ENCODE measurements around the gene SEPTIN12. TPM values are rescaled to one million over a fixed set of nuclear protein-coding genes. Genes with fewer than 3 reads are reported as not detected.
A peak's percentile ranks its signal among the peaks of the same experiment; 100 is the strongest.

Gene SEPTIN12
- polyA plus RNA-seq, 1 donor (not counting 4 experiments of a cell fraction or from before 2014, with no cell fraction given): not detected

GRCh38 chr16:4771646-4772045, 16.5 kb downstream of the SEPTIN12 start:
- Histone ChIP-seq H4K20me1 (ENCODE audit: control insufficient read depth, extremely low read depth, insufficient read depth, low read length) (no peaks in the 10 kb centered on the region), H3K9me1 (ENCODE audit: control insufficient read depth, extremely low read depth, insufficient read depth, low read length) (no peaks in the 10 kb centered on the region), H3K79me2 (ENCODE audit: control insufficient read depth, insufficient read depth, low read length) (peaks cover 3% of the 10 kb centered on the region), H3K4me2 (ENCODE audit: control insufficient read depth, extremely low read depth, insufficient read depth, low read depth, low read length) (no peak overlapping the region), H3K27ac (ENCODE audit: control insufficient read depth, insufficient read depth, low read length) (no peak overlapping the region), H3K4me3 (ENCODE audit: control insufficient read depth in 2 of 3, extremely low read depth in 1 of 3, insufficient read depth in 2 of 3, low read depth in 1 of 3, low read length in 3 of 3) (no peak overlapping the region), H2AFZ (ENCODE audit: control insufficient read depth, low read length) (no peak overlapping the region), H3K4me1 (ENCODE audit: control insufficient read depth, extremely low read depth, insufficient read depth, low read length) (peaks cover 6% of the 10 kb centered on the region), H3K27me3 (ENCODE audit: control insufficient read depth, extremely low read depth, insufficient read depth, low read length) (no peaks in the 10 kb centered on the region), H3K36me3 (ENCODE audit: control insufficient read depth in 2 of 2, extremely low read depth in 1 of 2, insufficient read depth in 2 of 2, low read length in 2 of 2) (no peaks in the 10 kb centered on the region), H3K9me3 (ENCODE audit: control insufficient read depth, low read depth, low read length) (no peaks in the 10 kb centered on the region), H3K9ac (ENCODE audit: control insufficient read depth, extremely low read depth, insufficient read depth, low read length) (no peak overlapping the region)
- dilution Hi-C loops (cut with MboI; ENCODE audit: extremely low pct_ligation_motif_present, low sequenced_read_pairs): no loop called here
- DNase-seq (ENCODE audit: low read depth, low spot score) (no peak), FAIRE-seq (no peak)
- TF ChIP-seq EZH2 (IDR thresholded peaks at IDR 0.05; ENCODE audit: low read length) (no peak), CTCF (optimal IDR thresholded peaks at IDR 0.05 in 1 of 3, IDR thresholded peaks at IDR 0.05 in 1 of 3, conservative IDR thresholded peaks at IDR 0.05 in 1 of 3; ENCODE audit: extremely low read depth in 1 of 3, insufficient read depth in 2 of 3, low read length in 3 of 3) (no peak)

- Histone ChIP-seq H3K4me1 (ENCODE audit: control insufficient read depth, extremely low read depth, insufficient read depth, low read length) (peaks cover 13% of the 10 kb centered on the region), H3K27ac (ENCODE audit: control insufficient read depth, insufficient read depth, low read length) (no peak overlapping the region), H3K9ac (ENCODE audit: control insufficient read depth, extremely low read depth, insufficient read depth, low read length) (no peak overlapping the region), H2AFZ (ENCODE audit: control insufficient read depth, low read length) (peak overlapping the region; percentile 74), H3K9me1 (ENCODE audit: control insufficient read depth, extremely low read depth, insufficient read depth, low read length) (no peaks in the 10 kb centered on the region), H3K79me2 (ENCODE audit: control insufficient read depth, insufficient read depth, low read length) (peaks cover 21% of the 10 kb centered on the region), H4K20me1 (ENCODE audit: control insufficient read depth, extremely low read depth, insufficient read depth, low read length) (no peaks in the 10 kb centered on the region), H3K4me3 (ENCODE audit: control insufficient read depth in 2 of 3, extremely low read depth in 1 of 3, insufficient read depth in 2 of 3, low read depth in 1 of 3, low read length in 3 of 3) (peak overlapping the region in 1 of 3 experiments; percentile 69), H3K4me2 (ENCODE audit: control insufficient read depth, extremely low read depth, insufficient read depth, low read depth, low read length) (peak overlapping the region; percentile 97), H3K36me3 (ENCODE audit: control insufficient read depth in 2 of 2, extremely low read depth in 1 of 2, insufficient read depth in 2 of 2, low read length in 2 of 2) (peaks cover 6 to 7% of the 10 kb centered on the region in 2 experiments), H3K9me3 (ENCODE audit: control insufficient read depth, low read depth, low read length) (no peaks in the 10 kb centered on the region), H3K27me3 (ENCODE audit: control insufficient read depth, extremely low read depth, insufficient read depth, low read length) (no peaks in the 10 kb centered on the region)
- FAIRE-seq (no peak), DNase-seq (ENCODE audit: low read depth, low spot score) (no peak)
- dilution Hi-C loops (cut with MboI; ENCODE audit: extremely low pct_ligation_motif_present, low sequenced_read_pairs): no loop called here
- TF ChIP-seq CTCF (optimal IDR thresholded peaks at IDR 0.05 in 1 of 3, IDR thresholded peaks at IDR 0.05 in 1 of 3, conservative IDR thresholded peaks at IDR 0.05 in 1 of 3; ENCODE audit: extremely low read depth in 1 of 3, insufficient read depth in 2 of 3, low read length in 3 of 3) (no peak), EZH2 (IDR thresholded peaks at IDR 0.05; ENCODE audit: low read length) (no peak)
Observed at GRCh38 chr16:4769306-4769638, 18.9 kb downstream of the SEPTIN12 start.

Data from keratinocyte (primary cell).